HS-5 (cell line): Measurements from ENCODE around the gene NUBPL.
A peak's percentile ranks its signal among the peaks of the same experiment; 100 is the strongest.

Experiments
- DNase-seq: peaks from one replicate; pipeline ENCODE4 v3.0.0-alpha.2; 2012; ENCODE audit warnings: low read depth

The NUBPL gene, protein sequence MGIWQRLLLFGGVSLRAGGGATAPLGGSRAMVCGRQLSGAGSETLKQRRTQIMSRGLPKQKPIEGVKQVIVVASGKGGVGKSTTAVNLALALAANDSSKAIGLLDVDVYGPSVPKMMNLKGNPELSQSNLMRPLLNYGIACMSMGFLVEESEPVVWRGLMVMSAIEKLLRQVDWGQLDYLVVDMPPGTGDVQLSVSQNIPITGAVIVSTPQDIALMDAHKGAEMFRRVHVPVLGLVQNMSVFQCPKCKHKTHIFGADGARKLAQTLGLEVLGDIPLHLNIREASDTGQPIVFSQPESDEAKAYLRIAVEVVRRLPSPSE

DNA sequence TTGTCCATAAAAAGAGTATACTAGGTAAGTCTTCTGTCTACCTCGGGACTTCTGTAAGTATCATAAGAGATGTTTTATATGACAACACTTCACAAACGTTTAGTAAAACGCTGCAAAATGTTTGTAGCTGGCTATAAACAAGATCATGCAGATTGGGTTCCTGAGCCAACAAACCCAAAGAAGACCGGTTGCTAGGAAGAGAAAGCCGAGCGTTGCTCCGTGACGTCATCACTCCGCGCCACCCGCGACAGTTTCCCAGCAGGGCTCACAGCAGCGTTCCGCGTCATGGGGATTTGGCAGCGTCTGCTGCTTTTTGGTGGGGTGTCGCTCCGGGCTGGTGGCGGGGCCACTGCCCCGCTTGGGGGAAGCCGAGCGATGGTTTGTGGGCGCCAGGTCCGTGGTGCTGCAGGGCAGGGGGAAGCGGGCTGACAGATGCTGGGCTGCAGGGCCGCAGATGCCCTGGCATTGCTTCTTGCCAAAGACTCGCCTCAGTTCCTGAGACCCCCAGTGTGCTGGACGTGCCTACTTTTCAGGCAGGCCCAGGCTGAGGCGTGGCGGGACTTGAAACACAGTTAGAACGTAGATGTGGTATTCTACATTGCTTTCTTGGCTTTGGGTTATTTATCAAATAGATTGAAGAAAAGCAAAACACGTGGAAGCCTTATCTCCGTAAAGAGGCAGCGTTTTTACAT lies at the start of gene NUBPL:
Gene NUBPL (plus strand): TSS at position 250 of the 692 bp plus-strand sequence. CDS start 36 bp downstream, at position 286.
- DNase-seq = peak; percentile 79

DNA sequence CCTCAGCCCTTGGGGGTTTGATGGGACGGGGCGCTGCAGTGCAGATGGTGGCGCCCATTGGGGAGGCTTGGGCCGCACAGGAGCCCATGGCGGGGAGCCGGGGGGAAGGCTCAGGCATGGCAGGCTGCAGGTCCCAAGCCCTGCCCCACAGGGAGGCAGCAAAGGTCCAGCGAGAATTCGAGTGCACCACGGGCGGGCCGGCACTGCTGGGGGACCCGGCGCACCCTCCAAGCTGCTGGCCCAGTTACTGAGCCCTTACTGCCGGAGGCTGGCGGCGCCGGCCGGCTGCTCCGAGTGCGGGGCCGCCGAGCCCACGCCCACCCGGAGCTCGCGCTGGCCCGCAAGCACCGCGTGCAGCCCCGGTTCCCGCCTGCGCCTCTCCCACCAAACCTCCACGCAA lies 34.1 kb upstream of the NUBPL start:
- DNase-seq = no peak

DNA sequence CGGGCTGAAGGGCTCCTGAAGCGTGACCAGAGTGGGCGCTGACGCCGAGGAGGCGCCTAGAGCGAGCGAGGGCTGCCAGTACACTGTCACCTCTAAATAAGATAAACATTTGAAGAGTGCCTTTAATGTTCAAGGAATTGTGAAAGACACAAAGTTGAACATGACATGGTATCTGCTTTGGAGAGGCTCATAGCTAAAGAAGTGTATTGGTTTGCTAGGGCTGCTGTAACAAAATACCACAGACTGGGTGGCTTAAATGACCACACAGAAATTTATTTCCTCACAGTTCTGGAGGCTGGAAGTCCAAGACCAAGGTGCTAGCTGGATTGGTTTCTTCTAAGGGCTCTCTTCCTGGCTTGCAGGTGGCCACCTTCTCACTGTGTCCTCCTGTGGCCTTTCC lies 33.7 kb upstream of the NUBPL start:
- no peak for DNase-seq

DNA sequence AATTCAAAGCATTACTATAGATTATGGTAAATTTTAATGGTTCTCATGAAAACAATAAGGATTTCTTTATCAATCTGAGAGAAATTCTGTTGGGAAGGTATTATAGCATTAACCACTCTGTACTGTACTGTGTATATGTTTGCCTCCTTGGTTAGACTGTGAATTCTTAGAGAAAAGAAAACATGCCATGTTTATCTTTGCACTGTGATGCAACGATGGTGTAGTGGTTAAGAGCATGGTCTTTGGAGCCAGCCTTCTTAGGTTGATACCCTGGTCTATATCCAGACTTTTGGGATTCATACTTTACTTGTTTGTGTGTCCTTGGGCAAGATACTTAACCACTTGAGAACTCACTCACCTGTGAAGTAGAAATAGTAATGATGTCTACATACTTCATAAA lies 32.2 kb upstream of the NUBPL start:
- no peak for DNase-seq

DNA sequence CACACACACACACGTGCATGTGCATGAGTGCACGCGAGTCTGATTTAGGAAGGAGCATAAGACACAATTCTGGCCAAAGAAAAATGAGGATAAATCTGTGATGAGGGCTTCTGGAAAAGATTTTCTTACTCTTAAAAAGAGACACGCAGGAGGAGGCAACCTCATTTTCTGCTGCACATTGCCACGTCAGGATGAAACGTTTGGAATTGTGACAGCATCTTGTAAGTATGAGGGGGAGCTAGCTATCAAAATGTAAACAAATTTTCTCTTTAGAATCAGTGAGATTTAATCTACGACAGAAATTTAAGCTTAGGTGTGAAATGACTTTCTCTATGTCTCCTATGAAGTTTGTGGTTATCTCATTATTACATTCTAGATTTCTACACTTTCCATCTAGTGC lies 31.1 kb upstream of the NUBPL start:
- DNase-seq = no peak

DNA sequence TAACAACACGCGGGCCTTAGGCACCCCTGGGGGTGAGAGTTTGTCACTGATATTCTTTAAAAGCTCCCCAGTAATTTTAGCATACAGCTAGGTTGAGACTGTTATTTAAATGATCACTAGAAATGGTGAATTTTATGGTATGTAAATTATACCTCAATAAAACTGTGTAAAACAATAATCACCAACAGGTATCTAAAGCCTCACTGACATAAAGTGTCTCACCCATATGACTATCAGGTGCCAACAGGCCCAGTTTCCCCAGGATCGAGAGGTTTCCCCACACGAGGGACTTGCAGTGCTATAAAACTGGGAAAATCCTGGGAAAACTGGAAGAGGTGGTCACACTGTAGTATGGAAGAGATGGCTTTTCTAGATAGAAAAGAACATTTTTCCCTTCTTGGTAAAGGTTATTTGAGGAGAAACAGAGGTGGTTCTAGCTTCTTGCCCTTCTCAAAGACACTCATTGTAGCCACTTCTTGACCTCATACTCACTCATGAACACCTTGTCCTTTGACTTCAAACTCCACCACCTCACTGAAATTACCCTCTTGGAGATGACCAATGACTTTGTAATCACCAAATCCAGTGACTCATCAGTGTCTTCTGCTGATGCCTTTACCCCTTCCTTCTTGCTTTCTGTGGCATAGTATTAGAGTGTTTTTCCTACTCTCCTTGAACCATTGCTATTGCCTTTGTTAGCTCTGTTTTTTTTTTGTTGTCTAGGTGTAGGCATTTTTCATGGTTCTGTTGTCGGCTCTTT lies 24.8 kb upstream of the NUBPL start:
- DNase-seq = no peak

DNA sequence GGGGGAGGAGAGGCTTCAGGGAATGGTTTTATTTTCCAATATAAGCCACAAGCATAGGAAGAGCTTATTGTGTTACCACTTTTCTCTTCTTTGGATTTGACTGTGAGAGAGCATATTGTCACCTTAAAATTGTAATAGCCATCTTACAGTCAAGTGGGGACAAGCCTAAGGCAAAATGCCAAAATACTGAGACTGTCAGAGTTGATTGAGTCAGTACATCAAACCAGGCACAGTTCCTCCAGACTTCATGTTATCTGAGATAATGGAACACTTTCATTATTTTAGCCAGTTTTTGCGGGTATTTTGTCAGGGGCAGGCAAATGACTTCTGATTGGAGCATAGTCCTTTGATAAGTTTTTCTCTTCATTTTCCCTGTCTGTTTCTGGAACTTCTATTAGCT lies 19.5 kb upstream of the NUBPL start:
- DNase-seq = no peak

DNA sequence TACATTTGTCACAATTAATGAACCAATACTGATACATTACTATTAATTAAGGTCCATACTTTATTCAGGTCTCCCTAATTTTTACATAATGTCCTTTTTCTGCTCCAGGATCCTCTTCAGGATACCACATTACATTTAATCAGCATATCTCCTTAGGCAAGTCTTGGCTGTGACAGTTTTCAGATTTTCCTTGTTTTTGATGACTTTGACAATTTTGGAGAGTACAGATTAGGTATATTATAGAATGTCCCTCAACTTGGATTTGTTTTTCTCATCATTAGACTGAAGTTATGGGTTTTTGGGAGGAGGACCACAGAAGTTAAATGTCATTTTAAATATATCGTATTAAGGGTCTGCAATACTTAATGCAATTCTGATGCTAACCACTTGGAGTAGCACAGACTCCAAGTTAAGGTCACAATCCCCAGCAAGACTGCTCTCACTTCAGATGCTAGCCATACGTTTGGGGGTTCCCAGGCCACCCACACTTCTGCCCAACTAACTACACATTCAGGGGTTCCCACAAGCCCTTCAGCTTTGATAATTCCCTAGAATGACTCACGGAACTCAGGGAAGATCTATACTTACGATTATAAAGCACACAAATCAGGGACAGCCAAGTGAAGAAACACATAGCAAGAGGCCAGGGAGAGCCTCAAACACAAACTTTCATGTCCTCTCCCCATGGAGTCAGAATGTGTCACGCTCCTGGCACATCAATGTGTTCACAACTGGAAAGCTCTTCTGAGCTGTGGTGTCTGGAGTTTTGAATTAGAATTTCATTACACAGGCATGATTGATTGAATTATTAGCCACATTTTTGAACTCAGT lies 17.0 kb upstream of the NUBPL start:
- no peak for DNase-seq

DNA sequence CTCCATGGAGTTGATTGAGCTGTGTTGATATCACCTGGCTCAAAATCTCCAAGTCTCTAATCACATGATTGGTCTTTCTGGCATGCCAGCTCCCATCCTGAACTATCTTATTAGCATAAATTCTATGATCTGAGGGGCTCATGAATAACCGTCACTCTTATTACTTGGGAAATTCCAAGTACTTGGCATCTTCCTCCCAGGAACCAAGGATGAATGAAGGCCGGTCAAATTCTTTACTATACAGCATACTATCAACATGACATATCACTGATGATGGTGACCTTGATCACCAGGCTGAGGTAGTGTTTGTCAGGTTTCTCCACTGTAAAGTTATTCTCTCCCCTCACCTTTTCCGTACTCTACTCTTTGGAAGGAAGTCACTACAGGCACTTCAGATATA lies 16.4 kb upstream of the NUBPL start:
- DNase-seq = no peak

DNA sequence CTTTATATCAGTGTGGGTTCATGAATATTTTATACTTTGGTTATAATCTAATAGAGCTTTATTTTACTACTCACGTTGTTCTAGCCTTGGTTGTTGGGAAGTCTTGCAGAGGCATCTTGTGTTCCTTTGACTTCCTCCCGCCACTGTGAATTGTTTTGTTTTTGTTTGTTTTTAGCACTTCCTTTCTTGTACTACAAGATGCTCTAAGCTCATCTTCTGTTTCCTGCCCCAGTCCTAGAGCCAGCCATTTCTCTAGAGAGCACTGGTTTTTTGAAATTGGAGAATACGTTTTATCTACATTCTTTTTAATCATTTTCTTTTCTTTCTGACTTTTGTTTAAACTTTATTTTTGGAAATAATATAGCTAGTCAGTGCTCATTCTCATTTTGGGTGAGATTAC lies 15.9 kb upstream of the NUBPL start:
- no peak for DNase-seq

DNA sequence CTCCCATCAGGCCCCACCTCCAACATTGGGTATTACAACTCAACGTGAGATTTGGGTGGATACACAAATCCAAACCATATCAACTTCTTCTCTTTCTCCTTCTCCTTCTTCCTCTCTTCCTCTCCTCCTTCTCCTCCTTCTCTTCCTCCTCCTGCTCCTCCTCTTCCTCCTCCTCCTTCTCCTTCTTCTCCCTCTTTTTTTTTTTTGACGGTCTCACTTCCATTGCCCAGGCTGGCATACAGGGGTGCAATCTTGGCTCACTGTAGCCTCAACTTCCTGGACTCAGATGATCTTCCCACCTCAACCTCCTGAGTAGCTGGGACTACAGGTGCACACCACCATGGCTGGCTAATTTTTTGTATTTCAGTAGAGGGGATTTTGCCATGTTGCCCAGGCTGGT lies 11.4 kb upstream of the NUBPL start:
- no peak for DNase-seq

DNA sequence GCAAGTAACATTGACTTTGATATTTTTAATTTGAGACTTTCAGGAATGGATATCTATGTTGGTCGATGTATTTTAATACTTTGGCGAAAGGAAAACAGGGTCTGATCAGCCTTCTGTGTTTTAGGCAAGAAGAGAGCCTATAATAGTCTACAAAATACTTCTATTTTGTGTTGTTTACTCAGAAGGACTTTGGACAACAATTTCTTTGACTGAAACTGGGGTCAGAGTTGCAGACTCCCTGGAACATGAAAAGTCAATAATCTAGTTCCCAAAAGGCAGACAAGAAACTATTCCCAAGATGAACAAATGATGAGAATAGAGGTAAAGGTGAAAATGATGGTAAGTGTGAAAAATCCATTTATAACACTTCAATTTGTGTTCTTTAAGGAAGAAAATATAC lies 10.6 kb upstream of the NUBPL start:
- no peak for DNase-seq

DNA sequence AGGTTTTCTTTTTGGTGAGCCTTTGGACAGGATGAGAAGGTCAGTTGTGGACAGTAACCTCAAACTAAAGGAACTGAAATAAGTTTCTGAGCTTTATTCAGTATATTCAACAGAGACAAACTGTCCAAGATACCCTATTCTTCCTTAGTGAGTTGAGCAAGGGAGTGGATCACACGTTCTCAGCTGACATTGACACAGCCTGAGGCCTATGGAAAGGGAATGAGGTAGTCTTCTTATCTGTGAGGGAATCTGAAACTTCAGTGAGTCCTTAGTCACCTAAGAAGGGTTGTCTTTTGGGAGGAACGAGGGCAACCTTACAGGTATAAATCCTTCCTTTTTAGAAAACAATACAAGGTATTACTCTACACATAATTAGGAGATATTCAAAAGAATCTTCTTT lies 5.0 kb upstream of the NUBPL start:
- DNase-seq = no peak

DNA sequence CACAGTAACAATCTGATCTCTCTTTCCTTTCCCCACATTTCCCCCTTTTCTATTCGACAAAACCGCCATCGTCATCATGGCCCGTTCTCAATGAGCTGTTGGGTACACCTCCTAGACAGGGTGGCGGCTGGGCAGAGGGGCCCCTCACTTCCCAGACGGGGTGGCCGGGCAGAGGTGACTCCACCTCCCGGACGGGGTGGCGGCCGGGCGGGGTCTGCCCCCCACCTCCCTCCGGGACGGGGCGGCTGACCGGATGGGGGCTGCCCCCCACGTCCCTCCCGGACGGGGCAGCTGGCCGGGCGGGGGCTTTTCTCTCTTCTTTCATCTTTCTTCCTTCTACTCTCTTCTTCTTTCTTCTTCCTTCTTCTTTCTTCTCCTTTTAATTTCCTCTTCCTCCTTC lies 1.3 kb upstream of the NUBPL start:
- DNase-seq = no peak

DNA sequence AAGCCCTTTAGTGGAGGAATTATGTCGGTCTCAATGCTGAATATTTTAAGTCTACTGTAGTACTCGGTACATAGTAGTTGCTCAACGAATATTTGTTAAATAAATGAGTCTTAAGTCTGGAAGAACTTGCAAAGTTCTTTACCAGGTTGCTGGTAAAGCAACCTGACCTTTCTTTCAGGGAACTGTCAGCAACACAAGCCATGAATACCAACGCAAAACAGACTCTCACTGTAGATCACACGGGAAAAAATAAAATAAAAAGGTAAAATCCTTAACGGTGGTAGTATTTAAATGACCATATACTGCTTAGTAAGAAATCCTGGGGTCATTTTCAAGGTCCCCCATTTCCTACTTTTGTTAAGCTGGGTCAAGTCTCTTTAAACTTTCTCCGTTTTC lies 447 bp upstream of the NUBPL start:
- no peak for DNase-seq

DNA sequence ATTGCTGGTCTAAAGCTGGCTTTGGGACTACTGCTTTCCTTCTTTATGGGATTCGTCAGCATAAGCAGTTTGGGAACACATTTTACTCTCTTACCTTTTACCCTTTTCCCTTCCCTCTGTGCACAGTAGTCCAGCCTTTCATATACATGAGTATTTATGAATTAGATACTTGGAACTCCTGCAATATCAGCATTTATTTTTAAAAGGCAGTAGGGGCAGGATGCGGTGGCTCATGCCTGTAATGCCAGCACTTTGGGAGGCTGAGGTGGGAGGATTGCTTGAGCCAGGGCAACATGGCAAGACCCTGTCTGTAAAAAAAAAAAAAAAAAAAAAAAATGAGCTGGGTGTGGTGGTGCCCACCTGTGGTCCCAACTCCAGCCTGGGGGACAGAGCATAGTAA lies 3.0 kb downstream of the NUBPL start:
- no peak for DNase-seq

DNA sequence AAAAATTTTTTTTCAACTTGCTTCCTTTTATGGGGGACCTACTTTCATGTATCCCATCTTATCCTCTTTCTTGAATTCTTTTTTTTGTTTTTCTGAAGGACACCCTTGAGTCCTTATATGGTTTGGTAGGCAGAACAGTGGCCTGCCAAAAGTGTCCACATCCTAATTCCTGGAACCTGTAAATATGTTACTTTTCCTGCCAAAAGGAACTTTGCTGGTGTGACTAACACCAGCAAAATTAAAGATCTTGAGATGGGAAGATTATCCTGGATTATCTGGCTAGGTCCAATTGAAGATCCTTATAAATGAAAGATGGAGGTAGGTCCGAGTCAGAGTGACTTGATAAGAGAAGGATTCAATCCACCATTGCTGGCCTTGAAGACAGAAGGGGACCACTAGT lies 5.3 kb downstream of the NUBPL start:
- DNase-seq = no peak

DNA sequence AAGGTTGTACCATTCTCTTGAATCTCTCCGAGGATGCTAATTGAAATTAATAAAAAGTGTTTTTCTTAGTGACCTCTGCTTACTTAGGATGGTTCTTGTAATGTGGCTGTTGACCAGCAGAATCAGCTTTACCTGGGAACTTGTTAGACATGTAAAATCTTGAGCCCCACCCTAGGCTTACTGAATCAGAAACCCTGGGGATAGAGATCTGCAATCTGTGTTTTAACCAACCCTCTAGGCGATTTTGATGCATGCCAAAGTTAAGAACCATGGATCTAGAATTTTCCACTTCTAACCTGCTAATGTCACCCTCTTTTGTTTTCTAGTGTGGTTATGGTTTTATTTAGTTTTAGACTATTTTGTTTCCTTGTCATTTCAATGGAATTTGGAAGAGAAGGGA lies 6.5 kb downstream of the NUBPL start:
- DNase-seq = no peak

DNA sequence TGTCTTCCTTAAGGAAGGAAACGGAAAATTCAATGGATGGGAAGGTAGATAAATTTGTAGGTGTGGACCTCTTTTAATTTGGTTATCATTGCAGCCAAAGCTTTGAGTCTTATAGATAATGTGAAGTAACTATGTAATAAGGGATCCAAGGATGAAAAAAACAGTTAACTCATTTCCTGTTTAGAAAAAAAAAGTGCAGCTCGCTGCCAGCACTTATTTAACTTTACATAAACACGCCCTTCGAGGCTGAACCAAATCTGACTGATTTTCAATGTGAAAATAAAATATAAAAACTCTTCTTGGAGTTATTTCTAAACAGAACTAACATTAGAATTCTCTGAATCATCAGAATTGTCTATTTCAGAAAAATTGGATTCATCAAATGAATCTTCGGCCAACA lies 7.0 kb downstream of the NUBPL start:
- no peak for DNase-seq

DNA sequence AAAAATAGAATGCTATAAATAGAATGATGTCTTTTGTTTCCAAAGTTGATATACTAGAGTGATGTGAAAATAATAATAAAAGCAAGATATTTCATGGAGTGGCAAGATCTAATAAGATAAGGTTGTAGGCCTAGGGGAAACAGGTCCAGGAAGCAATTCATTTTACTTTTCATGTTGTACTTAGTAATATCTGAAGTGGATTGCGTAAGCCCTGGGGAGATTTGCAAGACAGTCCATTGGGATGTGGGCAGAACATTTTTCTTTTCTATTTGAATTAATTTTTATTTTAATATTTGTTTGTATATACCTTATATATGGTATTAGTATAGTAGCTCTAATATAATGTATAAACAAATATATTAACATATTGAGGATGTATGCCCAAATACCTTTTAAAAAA lies 7.5 kb downstream of the NUBPL start:
- DNase-seq = no peak

DNA sequence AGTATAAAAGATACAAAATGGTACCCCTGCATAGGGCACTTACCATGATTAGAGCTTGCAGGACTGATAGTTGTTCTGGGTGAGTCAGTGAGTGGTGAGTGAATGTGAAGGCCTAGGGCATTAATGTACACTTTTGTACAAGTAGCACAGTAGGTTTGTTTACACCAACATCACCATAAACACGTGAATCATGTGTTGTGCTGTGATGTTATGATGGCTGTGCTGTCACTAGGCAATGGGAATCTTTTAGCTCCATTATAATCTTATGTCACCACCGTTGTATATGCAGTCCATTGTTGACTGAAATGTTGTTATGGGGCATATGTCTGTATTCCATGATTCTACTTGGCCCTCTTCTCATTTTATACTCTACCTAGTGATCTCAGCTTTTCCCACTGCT lies 11.8 kb downstream of the NUBPL start:
- DNase-seq = no peak

DNA sequence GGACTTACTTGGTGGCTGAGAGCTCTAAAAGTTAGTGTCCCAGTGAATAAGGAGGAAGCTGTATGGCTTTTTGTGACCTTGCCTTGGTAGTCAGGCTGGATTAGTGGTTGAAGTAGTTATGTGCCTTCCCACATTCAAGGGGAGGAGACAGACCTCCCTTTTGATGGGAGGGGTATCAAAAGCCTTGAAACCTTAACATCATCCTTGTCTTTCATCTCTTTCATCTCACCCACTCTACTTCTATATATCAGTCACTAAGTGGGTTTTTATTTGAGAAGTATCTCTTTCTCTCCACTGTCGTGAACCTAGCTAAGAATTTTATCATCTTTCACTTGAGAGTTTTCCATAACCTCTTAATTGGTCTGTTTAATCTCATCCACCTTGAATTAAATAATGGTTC lies 15.7 kb downstream of the NUBPL start:
- no peak for DNase-seq
